Germinal center (tissue), 1 donor: ENCODE data around the gene BARHL2.

Experiments used
- DNase-seq: peaks from one replicate; pipeline ENCODE4 v3.0.0; 2012; ENCODE audit warnings: mixed read lengths, low spot score

The BARHL2 gene

GRCh38 chr1:90716552-90717355, at the start of gene BARHL2:
Gene BARHL2, minus strand, starts transcription at chr1:90717302. Its CDS starts 107 bp downstream, at chr1:90717195.
- DNase-seq = no peak

GRCh38 chr1:90763930-90764329, 46.8 kb upstream of the BARHL2 start:
- no peak for DNase-seq

GRCh38 chr1:90763506-90763905, 46.4 kb upstream of the BARHL2 start:
- DNase-seq = no peak

GRCh38 chr1:90761781-90762589, 44.9 kb upstream of the BARHL2 start:
- DNase-seq = no peak

- DNase-seq = no peak
These were observed 44.1 kb upstream of the BARHL2 start for GRCh38 chr1:90761156-90761555.

- DNase-seq = no peak
These were observed 36.5 kb upstream of the BARHL2 start for GRCh38 chr1:90753556-90753955.

- DNase-seq = no peak
These were observed 31.6 kb upstream of the BARHL2 start for GRCh38 chr1:90748668-90749067.

GRCh38 chr1:90746857-90747256, 29.8 kb upstream of the BARHL2 start:
- no peak for DNase-seq

- no peak for DNase-seq
These were observed 28.9 kb upstream of the BARHL2 start for GRCh38 chr1:90745972-90746371.

- no peak for DNase-seq
These were observed 15.0 kb upstream of the BARHL2 start for GRCh38 chr1:90732136-90732535.

GRCh38 chr1:90731382-90732050, 14.4 kb upstream of the BARHL2 start:
- DNase-seq = no peak

GRCh38 chr1:90730243-90731022, 13.3 kb upstream of the BARHL2 start:
- DNase-seq = no peak

- peak; percentile 43 for DNase-seq
These were observed 12.6 kb upstream of the BARHL2 start for GRCh38 chr1:90729504-90730242.

- DNase-seq = no peak
These were observed 11.6 kb upstream of the BARHL2 start for GRCh38 chr1:90728502-90729287.

- no peak for DNase-seq
These were observed 10.9 kb upstream of the BARHL2 start for GRCh38 chr1:90727917-90728501.

GRCh38 chr1:90726986-90727480, 9.9 kb upstream of the BARHL2 start:
- no peak for DNase-seq

GRCh38 chr1:90726425-90726985, 9.4 kb upstream of the BARHL2 start:
- no peak for DNase-seq

GRCh38 chr1:90725657-90726424, 8.7 kb upstream of the BARHL2 start:
- no peak for DNase-seq
